Measurements from ENCODE around the gene KAT7.

DNA sequence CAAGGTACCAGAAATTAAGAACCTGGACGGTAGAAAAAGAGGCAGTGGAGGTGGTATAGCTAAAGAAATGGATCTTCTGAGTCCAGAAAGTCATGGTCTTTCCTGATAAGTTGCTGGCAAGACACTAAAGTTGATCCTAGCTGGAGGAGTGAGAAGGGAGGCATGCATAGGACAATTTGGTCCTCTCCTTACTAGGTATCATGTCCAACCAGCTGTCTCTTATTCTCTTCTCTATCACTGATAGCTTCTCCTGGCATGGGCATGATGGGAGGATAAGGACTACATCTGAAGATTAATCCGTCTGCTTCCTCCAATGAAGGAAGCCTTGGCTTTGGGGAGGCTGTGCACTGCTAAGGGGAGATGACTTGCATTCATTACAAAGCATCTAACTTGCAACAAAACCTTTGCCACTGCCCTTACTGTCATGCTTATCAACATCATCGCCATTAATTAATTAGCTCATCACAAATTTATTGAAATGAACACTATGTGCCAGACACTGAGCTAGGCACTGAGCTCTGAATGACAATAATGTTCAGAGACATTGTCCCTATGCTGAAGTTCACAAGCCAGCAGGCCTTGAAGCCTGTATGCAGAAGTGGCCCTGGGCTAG lies 21.5 kb upstream of the KAT7 start:
- TF ChIP-seq, protein P1, sequence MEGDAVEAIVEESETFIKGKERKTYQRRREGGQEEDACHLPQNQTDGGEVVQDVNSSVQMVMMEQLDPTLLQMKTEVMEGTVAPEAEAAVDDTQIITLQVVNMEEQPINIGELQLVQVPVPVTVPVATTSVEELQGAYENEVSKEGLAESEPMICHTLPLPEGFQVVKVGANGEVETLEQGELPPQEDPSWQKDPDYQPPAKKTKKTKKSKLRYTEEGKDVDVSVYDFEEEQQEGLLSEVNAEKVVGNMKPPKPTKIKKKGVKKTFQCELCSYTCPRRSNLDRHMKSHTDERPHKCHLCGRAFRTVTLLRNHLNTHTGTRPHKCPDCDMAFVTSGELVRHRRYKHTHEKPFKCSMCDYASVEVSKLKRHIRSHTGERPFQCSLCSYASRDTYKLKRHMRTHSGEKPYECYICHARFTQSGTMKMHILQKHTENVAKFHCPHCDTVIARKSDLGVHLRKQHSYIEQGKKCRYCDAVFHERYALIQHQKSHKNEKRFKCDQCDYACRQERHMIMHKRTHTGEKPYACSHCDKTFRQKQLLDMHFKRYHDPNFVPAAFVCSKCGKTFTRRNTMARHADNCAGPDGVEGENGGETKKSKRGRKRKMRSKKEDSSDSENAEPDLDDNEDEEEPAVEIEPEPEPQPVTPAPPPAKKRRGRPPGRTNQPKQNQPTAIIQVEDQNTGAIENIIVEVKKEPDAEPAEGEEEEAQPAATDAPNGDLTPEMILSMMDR (IDR thresholded peaks at IDR 0.05) = no peak
- TF ChIP-seq POLR2A (IDR thresholded peaks at IDR 0.05) = no peak

All from ovary (tissue), 3 donors.